SIG-M5 treated with dmso at 0.1 percent for 504 hours (cell line): ENCODE data around the gene RORC.
A peak's percentile ranks its signal among the peaks of the same experiment; 100 is the strongest.
"Not testable (repeated sequence)": the region's sequence is repeated elsewhere in the genome, so short reads cannot be mapped to it uniquely, and the experiment has no call there.

Experiments used
- DNase-seq: peaks from one replicate; lab custom pipeline; 2025; ENCODE audit not compliant: unreplicated experiment; lab: John Stamatoyannopoulos, UW

Gene RORC

DNA sequence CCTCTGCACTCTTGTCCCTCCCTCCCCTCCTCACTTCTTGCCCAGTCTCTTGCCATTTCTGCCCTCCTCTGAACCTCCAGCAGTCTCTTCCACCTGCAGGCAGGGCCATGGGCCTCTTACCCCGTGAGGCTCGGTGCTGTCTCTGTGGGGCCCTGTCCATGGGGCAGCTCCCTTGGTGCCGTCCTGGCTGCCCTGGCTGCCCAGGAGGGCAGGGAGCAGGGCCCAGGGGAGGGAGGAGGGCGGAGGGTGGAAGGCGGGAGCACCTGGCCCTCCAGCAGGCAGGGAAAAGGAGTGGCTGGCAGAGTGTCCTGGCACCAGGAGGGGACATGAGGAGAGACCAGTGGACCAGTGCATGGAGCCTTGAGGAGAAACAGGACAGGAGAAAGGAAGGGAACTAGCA lies at the start of gene RORC:
Gene RORC, minus strand, starts transcription at position 198 of the 400 bp plus-strand sequence. Its CDS starts 38 bp downstream, at position 160.
- DNase-seq: no peak

DNA sequence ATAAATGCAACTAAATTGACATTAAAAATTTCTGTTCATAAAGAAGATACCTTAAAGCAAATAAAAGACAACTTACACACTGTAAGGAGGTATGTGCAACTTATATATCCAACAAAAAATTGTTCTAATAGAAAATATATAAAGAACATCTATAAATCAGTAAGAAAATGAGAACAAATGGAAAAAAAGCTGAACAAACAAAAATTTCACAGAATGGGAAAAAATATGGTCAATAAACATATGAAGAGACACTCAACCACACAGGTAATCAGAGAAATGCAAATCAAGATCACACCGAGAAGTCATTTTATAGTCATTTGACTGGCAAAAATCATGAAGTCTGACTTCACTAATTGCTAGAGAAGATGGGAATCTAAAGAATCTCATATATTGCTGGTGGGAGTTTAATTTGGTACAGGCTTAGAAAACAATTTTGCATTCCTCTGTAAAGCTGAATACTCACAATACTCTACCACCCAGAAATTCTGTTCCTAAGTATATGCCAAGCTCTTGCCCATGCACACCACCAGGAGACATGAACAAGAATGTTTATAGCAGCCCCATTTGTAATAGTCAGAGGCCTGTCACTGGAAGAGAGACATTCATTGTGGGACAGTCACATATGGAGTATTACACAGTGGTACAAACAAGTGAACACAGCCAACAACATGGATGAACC lies 44.0 kb upstream of the RORC start:
- DNase-seq: no peak

DNA sequence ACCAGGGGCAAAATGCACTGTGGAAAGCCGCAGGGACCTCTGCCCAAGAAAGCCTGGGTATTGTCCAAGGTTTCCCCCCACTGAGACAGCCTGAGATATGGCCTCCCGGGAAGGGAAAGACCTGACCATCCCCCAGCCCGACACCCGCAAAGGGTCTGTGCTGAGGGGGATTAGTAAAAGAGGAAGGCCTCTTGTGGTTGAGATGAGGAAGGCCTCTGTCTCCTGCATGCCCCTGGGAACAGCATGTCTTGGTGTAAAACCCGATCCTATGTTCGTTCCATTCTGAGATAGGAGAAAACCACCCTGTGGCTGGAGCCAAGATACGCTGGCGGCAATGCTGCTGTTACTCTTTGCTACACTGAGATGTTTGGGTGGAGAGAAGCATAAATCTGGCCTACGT lies 41.2 kb upstream of the RORC start:
- DNase-seq: not testable (repeated sequence)

DNA sequence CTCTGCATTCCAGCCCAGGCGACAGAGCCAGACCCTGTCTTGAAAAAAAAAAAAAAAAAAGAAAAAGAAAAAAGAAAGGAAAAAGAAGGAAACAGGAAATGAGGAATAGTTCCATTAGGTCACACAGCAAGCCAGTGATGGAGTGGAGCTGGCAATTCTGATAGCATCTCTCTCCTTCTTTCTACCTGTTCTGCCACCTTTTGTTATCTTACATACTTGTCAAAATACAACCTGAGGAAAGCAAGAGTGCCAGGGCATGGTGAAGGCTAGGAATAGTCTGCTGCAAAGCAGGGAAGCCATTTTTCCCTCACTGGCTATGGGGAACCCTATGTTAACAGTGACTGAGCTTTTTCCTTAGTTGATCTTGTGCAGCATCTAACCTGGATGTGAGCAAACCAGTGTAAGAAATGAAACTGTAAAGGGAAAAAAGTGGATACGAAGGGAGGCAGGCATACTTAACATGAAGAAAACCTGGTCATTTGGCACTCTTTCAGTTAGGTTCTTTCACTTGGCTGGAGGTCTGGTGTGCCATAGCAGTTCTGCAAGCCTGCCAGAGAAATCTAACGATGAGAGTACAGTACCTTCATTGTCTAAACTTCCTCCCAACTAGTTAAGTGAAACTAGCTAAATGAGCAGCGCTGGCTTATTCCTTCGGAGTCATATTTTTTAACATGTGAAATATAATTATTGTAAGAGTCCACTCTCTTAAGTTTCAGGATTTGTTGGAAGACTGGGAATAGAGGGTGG lies 39.9 kb upstream of the RORC start:
- DNase-seq: no peak

DNA sequence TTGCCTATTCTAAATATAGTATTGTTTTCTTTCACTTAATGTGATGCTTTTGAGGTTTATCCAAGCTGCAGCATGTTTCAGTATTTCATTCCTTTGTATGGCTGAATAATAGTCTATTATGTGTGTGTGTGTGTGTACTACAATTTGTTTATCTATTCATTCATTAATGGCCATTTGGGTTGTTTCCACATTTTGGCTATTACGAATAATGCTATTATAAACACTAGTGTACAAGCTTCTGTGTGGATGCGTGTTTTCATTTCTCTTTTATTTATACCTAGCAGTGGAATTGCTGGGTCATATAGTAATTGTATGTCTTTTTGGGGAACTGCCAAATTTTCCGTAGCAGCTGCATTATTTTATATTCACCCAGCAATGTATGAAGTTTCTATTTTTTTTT lies 36.9 kb upstream of the RORC start:
- DNase-seq: no peak

DNA sequence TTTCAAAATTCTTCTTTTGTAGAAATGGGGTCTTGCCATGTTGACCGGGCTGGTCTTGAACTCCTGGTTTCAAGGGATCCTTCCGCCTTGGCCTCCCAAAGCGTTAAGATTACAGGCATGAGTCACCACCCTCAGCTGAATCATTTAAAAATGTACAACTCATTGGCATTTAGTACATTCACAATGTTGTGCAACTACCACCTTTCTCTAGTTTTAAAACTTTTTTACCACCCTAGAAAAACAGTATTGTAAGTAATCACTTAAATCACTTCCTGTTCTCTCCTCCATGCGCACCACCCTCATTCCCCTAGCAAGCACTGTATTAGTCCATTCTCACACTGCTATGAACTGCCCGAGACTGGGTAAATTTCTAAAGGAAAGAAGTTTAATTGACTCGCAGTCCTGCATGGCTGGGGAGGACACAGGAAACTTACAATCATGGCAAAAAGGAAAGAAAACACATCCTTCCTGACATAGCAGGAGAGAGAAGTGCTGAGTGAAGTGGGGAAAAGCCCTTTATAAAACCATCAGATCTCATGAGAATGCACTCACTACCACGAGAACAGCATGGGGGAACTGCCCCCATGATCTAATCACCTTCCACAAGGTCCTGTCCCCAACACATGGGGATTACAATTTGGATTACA lies 36.3 kb upstream of the RORC start:
- DNase-seq: peak; percentile 89

DNA sequence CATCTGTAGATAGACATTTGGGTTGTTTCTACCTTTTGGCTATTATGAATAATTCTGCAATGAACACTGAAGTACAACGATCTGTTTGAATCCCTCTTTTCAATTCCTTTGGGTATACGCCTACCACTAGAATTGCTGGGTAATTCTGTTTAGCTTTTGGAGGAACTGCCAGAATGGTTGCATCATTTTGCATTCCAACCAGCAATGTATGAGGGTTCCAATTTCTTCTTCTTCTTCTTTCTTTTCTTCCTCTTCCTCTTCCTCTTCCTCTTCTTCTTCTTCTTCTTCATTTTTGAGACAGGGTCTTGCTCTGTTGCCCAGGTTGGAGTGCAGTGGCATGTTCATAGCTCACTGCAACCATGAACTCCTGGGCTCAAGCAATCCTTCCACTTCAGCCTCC lies 35.7 kb upstream of the RORC start:
- peak; percentile 33 for DNase-seq

DNA sequence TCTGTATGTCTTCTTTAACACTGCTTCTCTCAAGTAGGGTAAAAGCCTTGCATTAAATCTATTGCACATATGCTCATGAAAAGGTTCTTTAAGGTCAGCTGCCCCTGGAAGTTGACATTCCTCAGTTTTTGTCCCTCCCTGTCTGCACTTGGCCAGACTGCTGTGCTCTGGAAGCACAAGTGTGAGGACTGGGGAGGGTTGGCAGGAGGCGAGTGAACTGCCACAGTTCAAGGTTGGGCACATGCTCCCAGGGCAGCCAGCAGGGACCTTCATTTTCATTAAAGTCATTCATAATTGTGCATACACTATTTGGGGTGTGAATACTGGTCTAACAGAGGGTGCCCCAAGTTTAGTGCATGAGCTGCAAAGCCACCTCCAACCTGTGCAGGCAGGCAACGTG lies 32.8 kb upstream of the RORC start:
- no peak for DNase-seq

DNA sequence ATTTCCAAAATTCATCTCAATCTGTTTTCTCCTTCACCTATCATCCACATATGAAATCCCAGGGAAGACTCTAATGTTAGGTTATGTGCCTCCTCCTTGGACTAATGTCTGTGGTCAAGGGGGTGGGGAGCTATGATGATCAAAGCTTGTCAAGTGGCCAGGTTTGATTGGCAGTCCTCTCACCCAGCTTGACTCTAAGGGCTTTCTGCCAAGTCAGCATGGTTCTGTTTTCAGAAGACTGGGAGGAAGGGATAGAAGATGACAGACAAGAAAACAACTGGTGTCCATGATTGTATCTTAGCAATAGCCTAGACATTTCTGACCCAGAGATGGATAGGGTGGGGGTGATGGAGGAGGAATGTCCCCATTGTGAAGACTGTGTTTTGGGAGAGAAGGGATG lies 31.0 kb upstream of the RORC start:
- no peak for DNase-seq

DNA sequence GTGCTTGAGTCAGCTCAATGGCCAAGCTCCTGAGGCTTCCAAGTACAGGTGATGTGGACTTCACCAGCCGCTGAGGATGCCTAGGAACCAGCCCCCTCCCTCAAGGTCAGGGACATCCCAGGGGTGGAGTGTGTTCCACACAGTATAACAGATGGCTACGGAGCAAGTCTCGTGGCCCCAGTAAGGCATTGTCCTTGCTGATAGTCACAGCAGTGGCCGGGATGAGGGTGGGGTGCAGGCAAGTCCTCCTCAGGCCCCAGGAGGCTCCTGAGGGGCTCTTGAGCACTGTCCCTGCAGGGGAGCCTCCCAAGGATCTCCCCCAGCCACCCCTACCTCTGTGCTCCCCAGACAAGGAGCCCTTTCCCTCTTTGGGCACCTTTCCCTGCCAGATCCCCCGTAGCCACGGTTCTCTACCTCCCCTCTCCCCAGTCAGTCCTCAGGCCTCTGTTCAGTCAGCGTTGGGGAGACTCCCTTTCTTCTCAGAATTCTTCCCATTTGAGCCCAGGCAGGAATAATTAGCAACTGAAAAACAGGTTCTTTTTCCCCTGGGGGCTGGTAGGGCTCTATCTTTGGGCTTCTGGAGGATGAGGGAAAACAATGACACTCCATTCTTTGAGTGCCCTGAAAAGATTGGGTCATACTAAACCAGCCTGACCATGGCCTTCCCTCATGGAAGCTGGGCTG lies 29.0 kb upstream of the RORC start:
- DNase-seq: no peak

DNA sequence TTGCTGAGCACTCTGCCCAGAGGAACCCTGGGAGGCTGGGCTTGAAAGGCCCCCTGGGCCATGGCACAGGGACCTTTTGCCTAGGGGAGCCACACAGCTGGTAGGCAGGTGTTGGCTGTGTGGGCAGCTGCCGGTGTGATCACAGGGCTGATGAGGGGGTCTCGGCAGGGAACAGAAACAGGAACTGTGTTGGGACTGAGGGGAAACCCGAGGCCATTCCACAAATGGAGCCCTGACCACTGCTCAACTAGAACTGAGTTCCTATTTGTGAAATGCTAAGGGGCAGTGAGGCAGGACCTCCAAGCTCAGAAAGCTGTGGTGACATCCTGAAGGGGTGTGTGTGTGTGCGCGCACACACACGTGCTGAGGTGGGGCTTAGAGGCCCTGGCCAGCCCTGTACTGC lies 28.3 kb upstream of the RORC start:
- no peak for DNase-seq

DNA sequence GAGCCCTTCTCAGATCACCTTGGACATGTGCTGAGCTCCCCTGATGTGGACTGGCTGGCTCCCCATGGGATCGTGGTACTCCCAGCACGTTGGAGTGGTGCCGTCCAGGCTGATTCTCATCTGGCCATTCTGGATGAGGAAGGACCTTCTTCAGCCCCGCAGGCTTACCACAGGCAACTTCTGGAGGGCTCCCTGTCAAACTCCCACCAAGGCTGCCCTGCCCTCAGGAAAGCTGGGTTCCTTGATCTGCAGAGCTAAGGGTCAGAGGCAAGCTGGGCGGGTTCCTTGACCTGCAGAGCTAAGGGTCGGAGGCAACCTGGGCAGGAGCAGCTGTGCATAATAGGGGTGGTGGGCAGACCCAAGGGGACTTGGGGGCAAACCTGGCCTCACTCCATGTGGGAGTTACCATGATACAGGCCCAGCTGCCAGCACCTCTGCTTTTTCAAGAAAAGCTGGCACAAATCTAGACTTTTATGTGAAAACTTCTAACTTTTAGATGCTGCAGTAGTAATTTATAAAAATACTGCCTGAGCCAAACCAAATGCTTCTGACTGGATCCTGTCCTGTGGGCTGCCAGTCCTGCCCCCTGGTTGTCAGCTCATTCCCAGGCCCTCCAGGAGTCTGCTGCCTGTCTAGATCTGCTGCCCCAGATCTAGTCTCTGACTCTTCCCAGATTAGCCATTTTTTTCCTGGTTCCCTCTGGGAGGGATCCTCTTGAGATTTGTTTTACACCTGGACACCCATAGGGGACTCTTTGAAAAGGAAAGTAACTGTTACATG lies 27.5 kb upstream of the RORC start:
- no peak for DNase-seq

DNA sequence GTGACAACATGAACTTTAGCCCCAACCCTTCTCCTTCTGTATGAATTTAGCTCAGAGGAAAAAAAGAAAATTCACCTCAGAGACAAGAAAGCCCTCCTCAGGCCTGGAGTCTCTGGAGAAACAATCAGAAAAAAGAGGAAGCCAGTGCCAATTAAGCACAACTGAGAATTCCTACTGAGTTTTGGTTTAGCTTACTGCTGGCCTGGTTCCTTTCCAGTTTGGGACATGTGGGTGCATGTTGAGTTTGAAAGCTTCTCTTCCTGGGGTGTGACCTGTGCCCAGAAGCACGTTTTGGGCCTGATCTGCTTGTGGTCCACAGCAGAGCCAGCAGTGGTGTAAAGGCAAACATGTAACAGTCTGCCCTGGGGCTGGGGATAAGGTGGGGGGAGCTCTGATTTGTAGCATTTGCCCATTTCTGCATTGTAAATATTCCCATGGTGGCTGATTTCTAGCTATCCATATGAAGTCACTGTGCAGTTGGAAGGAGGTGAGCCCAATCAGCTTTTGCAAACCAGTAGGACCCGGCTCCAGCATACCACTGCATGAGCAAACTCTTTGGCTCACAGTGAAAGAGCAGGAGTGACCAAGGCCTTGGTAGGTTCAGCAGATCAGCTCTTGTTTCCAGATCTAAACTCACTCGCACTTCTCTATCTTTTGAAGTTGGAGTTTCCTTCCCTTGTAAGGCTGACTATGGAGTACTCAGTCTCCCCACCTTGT lies 26.6 kb upstream of the RORC start:
- DNase-seq: no peak

DNA sequence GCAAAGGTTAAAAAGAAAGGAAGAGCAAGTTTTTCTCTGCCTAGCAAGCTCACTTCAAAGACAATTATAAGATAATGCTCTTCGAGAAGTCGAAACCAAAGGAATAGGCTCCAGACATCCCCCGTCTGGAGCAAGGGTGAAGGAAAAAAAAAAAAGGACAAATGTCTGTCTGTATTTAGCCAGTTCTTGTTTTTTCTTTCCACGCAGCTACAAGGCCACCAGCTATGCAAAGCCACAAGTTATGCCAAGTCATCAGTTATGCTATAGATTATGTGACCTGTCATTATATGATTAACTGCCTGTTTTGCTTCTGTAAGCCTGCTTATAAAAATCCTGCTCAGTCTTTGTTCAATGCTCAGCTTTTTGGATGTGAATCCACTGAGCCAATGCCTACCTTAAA lies 24.3 kb upstream of the RORC start:
- no peak for DNase-seq

DNA sequence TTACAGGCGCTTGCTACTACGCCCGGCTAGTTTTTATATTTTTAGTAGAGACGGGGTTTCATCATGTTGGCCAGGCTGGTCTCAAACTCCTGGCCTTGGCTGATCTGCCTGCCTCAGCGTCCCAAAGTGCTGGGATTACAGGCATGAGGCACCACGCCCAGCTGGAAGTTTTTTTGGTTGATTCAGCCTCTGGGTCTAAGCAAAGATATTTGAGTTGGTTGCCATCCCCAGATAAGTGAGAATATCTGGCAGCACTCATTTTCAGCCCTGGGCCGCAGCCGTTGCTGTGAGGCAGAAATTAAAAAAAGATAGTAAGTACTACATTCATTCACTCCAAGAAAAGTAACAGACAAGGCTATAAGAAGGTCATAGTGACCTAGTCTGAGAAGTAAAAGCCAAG lies 23.9 kb upstream of the RORC start:
- DNase-seq: not testable (repeated sequence)

DNA sequence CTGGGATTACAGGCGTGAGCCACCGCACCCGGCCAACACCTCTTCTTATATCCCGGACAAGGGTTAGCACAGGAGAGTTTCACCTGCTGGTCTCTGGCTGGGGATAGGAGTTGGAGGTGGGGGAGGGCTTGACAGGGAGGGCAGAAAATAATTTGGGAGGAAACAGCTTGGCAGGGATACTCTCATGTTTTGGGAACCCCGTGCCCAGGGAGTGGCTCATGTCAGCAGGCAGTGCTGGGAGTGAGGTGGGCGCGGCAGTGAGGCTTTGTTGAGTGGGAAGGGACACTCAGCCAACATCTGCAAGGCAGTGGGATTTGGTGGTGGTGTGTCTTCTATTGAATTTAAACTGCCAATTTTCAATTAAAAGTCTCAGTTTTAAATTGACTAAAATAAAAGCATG lies 23.1 kb upstream of the RORC start:
- DNase-seq: no peak

DNA sequence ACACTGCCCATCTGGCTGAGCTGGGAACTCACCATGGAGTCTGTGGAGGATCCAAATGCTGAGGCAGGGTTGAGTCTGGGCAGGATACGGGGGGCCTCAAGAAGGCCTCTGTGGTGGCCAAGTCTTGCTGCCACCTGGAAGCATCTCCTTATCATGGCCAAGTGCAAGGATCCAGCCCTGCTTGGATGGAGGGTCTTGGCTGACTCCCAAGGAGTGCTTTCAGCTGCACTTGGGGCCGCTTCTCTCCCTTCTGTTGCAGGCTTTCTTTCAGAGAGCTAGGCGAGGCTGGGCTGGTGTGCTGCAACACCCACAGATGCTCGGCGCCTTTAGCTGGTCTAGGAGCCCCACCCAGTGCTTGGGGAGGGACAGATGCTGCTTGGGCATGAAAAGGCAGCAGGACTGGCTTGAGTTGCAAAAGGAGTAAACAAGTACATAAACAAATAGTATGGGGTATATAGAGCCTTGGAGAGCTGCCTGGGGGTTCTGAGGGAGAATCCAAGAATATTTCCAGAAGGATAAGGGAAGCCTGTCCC lies 21.9 kb upstream of the RORC start, which contains the start of gene THEM5:
Gene THEM5, minus strand, starts transcription at position 302 of the 533 bp plus-strand sequence. Its CDS starts 147 bp downstream, at position 155.
- no peak for DNase-seq

DNA sequence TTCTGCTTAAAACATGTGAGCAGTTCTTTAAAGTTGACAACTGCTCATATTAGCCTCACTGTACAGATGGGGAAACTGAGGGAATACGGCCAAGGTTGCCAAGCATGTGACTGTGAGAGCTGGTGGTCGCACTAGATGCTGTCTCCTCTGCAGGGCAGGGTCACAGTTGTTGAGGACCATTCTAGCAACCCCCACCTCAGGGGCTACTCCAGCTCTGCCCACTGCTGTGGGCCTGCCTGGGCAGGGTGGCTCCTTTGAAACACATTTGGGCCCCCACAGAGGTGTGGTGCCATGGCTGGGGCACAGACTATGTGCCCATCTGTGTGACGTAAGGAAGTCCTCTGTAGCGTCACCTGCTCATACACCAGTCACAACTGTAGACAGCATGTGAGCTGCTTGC lies 21.1 kb upstream of the RORC start:
- DNase-seq: no peak

DNA sequence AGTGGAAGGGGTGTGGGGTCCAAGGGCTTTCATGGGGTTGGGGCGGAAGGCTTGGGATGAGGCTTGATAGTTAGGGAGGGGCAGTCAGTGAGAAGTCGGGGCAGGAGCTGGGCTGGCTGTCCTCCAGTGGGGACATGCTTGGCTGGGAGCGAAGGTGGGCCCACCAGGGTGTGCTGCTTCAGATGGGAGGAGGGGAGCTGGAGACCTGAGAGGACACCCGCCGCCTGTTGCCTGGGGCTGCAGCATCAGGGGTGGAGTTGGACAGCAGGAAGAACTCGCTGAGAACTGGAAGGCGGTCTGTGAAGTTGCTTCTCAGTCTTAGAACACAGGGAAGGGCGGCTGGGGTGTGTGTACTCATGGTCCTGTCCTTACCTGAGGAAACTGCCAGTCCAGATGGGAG lies 20.3 kb upstream of the RORC start:
- DNase-seq: no peak

DNA sequence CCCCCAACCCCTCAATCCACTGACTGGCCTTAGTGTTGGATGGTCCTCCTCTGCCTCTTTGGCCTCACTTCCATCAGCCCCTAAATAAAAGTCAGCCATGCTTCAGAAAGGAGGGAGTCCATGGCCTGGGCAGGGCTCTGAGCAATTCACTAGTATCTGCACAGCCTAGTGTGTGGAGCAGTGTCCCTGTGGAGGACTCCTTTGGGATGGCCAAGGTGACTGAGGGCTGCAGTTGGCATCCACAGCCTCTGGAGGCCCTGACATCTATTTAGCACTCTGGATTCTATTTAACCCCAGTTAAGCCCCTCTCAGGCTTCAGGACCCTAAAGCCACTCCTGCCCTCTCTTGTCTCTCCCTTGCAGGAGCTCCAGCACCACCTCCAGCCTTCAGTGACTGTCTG lies 18.3 kb upstream of the RORC start:
- DNase-seq: no peak
